Activated effector memory CD4-positive, alpha-beta T cell treated with Interleukin-2 at 50 U/mL for 16 hours (primary cell): ENCODE measurements around the gene PRPF38A.

Experiments
- DNase-seq: peaks from one replicate; pipeline ENCODE4 v3.0.0-alpha.2; 2020

PRPF38A gene

DNA sequence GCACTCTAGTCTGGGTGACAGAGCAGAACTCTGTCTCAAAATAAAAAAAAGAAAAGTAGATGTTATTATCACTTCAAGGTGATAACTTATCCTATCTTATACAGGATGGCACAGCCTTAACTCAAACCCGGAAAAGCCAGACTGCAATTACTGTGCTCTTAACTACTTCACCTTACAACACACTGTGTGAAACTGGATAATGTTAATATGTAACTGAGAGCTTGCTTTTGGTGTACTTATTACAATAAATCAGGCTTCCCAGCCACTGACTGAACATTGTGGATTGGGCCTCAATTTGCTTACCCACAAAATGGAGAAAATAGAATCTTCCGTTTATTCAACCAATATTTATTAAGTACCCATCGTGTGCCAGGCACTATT, 1.6 kb upstream of the PRPF38A start:
- DNase-seq, result no peak

DNA sequence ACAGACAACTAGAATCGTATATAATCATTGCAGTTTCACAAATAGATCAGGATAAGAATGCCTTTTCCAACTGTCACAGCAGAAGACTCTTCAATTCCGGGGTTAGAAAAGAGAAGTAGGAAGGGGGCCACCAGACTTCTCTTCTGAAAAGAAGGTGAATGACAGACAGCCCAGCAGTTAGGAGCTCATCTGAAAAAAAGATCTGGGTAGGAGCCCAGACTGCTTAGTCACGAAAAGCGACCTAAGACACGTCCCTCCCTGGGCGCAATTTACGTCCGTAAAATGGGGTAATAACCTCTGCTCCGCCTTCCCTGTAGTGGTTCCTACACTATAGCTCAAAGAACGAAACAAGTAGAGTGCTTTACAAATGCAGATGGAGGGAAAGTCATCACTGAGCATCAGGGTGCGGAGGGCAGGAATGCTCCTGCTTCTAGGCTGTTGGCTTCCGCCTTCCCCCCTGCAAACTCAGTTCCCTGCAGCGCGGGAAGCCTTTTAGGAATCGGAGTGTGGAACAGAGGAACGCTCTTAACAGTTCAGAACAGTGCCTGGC, 761 bp upstream of the PRPF38A start:
- DNase-seq, result peak; percentile 31

DNA sequence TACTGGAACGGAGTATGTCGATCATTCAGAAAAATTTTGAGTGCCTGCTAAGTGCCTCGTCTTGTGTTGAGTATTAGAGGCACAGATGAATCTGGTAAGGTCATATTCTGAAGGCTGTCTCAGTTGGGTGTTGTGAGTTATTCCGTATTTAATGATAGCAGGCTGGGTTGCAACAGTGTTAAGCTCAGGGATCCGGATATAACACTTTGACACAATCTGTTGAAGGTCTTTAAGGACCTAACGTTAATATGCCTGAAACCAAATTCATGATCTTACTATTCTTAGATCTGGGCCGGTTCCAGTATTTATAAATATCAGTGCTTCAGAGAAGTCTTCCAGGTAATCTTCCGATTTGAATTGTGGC, 555 bp downstream of the PRPF38A start:
- no peak for DNase-seq

DNA sequence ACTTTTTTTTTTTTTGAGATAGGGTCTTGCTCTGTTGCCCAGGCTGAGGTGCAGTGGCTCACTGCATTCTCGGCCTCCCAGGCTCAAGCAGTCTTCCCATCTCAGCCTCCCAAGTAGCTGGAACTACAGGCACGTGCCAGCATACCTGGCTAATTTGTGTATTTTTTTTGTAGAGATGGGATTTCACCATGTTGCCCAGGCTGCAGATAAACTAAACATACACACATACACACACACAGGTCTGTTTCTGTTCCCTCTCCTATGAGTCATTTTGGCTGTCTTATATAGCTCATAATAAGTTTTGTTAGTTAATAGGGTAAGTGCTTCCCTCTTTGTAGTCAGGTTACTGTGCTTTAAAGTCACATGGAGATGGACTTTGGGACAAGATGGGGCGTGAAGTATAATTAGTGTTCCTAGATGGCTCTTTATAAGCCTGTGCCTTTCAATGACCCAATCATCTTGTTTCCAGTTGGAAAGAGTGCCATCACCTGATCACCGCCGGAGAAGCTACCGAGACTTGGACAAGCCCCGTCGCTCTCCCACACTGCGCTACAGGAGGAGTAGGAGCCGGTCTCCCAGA, 9.1 kb downstream of the PRPF38A start:
- DNase-seq, result no peak

DNA sequence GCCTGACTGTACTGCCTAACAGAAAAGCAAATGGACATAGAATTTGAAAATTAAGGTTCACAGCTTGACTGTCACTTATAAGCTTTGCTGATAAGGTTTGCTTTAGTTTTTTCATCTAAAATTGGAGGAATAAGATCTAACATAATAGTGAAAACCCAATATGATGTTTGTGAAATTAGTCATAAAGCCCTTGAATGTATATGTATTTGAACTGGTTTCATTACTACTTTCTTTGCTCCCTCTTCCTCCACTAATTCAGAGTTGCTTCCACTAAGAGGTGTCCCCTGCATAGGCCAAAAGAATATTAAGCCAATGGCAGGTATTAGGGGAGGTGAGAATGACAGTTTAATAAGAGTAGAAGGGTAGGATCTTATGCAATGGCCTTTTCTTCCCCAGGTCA, 10.5 kb downstream of the PRPF38A start:
- DNase-seq, result no peak

DNA sequence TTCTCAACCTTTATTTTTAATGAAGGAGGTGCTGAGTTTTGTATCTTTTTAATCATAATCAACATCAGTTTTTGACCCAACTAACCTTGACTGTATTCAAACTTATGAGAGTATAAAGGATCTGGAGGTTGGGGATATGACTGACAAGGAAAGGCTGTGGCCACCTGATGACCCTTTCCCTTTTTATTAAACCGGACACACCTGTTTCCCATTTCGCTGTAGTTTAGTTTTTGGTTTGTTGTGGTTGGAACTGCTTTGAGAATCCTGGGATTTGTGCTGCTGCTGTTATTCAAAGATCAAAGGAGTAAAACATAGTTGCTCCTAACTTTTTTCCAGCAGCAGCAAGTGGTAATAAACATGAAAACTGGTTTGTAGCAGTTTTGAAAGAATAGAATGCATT, 12.4 kb downstream of the PRPF38A start:
- DNase-seq, result no peak

DNA sequence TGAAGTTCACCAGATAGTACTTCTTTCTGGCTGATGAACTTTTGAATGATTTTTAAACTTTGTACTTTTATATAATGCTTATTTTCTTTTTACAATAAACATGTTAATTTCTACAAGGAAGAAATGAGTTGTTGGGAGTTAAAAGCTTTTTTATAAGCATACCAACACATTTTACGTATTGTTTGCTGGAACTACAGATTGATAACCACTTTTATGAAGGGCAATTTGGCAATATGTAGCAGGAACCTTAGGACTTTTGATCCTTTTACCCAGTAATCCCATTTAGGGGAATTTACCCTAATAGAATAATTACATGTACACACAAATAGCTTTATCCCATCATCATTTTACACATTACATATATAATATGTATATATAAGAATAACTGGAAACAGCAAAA, 16.3 kb downstream of the PRPF38A start:
- no peak for DNase-seq

DNA sequence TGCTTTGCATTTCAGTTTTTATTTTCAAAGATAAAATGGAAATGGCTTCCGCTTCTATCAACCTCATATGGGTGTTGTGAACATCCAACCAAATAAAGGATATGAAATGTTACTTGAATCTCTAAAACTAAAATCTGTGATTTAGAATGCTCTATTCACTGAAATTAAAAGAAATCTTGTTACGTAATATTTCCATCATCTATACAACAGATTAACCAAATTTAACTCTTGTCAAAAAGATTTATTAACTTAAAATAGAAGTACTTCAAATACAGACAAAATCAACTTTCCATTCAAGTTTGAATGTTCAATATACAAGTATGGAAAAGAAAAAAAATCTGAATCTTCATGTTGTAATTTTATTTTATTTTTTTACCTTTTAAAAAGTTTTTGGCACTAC, 18.7 kb downstream of the PRPF38A start:
- DNase-seq, result no peak

DNA sequence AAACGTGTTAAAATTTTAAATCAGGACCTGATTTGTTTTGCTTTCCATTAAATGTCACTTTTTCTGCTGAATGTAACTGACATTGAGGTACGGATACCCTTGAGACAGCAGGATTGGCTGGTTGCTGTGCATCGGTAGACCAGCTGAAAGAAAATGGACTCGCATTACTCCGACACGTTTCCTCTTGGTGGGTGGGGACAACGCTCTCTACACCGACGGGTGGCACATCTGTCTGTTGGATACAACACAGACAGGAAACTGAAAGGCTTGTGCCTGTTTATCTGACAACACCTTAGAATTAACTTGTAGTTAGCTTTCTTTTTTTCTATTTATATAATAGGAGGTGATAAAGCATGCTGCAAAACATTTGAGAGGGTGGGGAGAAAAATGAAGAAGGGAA, 19.4 kb downstream of the PRPF38A start:
- peak; percentile 69 for DNase-seq

DNA sequence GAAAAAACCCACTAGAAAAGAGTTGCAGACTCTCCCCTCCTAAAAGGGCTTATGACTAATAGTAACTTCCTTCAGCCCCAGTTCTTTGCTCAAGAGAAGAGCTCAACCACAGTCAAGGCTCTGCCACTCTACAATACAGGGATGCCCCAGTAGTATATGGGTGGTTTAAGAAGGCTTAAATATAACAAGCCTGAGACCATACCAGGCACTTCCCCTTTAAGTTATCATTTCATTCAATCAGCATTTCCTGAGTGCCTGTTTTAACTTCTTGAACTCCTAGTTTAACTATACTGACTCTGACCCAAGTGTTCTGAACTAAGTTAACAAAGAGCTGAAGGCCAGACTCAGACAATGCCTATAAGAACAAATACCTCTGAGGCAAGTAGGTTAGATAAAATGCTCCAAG, 19.8 kb downstream of the PRPF38A start:
- peak; percentile 6 for DNase-seq

DNA sequence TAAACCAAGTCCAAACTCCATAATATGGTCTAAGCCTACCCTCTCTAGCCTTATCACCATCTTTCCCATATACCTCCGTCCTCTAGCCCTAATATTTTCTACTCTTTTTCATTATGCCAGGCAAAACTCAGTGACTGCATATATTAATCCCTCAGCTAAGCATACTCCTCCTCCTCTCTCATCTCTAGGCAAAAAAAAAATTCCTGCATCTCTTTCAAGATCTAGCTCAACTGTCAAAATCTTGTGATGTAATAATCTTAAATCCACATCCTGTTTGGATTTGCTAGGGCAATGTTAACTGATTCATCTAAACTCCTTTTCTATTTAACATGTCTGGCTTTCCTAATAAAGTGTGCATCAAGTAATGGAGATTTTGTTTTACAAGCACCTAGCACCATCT, 20.4 kb downstream of the PRPF38A start:
- DNase-seq, result no peak

DNA sequence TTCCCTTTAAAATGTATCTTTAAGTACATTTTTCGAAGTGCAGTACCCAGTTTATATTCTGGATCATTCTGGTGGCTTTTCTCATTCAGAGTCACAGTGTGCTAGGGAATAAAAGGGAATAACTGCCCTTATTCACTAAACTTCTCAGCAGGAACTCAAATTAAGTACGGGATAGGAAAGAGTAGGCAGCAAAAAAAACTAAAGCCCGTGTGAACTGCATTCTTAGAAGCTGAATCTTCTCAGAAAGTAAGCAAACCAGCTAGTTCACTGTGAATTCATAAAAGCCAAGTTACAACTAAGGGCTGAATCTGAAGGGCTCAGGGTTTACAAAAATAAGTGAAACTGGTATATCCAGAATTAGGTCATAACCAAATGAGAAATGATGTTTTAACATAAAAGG, 22.0 kb downstream of the PRPF38A start:
- no peak for DNase-seq

DNA sequence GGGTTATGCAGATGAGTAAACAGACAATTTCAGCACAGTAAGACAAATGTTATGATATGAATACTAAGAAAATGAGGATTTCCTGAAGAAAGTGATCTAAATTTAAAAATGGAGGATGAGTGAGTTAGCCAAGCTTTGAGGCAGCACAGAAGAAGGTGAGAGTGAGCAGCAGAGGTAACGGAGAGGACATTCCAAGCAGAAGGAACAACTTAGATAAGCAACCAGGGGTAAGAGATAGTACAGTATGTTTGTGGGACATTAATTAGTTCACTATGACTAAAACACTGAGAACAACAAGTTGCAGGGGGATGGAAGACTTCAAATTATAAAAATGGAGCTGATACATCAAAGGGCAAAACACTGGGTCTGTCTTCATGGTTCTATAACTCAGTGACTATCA, 22.8 kb downstream of the PRPF38A start:
- DNase-seq, result no peak

DNA sequence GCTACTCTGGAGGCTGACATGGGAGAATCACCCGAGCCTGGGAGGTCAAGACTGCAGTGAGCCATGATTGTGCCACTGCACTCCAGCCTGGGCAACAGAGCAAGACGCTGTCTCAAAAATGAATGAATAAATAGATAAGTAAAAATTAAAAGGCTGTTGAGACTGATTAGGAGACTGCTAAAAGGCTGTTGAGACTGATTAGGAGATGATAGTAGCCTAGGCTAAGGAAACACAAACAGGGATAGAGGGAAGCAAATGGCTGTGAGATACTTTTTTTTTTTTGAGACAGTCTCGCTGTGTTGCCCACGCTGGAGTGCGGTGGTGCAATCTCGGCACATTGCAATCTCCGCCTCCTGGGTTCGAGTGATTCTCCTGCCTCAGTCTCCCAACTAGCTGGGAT, 28.4 kb downstream of the PRPF38A start:
- DNase-seq, result no peak

DNA sequence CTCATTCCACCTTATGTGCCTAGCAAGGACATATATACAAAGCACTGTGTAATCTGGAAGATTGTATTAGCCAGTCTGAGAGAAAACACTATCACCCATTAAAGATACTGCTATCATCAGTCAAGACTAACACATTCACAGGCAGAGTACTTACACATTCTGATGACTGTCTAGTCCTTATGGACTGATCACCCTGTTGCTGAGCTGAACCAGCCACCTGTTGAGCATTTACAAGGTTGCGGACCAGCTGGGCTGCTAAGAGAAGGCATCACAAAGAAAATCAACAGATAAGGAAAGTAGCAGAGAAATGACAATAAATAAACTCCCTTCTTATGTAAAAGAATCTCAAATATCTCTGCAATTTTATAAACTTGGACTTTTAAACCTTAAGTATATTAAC, 30.8 kb downstream of the PRPF38A start:
- no peak for DNase-seq

DNA sequence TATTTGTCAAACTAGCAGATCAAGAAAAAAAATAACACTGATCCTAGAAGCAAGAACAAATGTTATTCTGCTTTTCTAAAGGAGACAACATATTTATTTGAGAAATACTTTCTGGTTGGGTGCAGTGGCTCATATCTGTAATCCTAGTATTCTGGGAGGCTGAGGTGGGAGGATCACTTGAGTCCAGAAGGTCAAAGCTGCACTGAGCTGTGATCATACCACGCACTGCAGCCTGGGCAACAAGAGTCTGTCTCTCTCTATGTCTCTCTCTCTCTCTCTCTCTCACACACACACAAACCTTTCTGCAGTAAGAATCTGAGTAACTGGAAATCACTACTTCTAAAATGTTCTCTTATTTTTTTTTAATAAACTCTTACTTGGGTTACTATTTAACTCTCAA, 31.2 kb downstream of the PRPF38A start:
- DNase-seq, result no peak

DNA sequence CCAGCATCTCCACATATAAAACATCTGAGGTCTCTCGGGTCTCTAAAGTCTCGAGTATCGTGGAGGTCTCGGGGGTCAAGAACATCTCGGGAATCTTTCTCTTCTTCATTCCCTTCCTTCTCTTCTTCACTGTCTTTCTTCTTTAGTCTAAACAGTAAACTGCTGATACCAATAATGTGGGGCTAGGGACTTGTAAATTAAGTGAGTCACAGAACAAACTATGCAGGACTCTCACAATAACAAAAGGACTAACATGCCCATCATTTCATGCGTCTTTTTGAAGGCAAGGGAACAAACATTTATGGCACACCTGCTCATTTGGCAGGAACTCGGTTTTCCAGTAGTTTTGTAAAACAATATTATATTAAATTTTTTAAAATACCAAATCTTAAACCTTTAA, 32.4 kb downstream of the PRPF38A start:
- DNase-seq, result no peak

DNA sequence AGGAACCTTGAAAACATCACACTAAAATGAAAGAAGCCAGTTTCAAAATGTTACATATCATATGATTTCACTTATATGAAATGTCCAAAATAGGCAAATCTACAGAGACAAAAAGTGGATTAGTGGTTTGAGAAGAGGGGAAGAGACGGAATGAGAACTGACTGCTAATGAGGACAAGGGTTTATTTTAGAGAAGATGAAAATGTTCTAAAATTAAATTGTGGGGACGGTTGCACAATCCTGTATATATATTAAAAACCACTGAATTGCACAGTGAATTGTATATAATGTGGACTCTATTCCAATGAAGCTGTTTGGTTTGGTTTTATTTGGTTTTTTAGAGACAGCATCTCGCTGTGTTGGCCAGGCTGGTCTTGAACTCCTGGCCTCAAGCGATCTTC, 35.6 kb downstream of the PRPF38A start:
- no peak for DNase-seq

DNA sequence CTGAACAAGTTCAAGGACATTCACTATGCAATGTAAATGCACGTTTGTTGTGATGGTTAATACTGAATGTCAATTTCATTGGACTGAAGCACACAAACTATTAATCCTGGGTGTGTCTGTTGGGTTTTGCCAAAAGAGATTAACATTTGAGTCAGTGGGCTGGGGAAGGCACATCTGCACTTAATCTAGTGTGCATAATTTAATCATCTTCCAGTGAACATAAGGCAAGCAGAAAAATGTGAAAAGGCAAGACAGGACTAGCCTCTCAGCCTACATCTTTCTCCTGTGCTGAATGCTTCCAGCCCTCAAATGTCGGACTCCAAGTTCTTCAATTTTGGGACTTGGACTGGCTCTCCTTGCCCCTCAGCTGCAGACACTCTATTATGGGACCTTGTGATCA, 40.1 kb downstream of the PRPF38A start:
- DNase-seq, result no peak

DNA sequence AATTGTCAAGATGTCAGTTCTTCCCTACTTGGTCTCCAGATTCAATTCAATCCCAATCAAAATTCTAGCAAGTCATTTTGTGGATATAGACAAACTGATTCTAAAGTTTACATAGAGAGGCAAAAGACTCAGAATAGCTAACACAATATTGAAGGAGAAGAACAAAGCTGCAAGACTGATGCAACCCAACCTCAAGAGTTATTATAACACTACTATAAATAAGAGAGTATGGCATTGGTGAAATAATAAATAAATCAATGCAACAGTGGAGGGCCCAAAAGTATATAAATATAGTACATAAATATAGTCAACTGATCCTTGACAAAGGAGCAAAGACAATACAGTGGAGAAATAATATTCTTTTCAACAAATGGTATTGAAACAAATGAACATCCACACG, 49.7 kb downstream of the PRPF38A start:
- DNase-seq, result no peak

DNA sequence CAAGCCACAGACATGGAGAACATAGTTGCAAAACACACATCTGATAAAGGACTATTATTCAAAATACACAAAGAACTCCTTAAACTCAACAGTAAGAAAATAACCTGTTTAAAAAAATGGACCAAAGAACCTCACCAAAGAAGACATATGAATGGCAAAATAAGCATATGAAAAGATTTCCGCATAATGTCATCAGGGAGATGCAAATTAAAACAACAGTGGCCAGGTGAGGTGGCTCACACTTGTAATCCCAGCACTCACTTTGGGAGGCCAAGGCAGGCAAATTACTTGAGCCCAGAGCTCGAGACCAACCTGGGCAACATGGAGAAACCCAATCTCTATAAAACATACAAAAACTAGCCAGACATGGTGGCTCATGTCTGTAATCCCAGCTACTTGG, 50.4 kb downstream of the PRPF38A start:
- DNase-seq, result no peak

DNA sequence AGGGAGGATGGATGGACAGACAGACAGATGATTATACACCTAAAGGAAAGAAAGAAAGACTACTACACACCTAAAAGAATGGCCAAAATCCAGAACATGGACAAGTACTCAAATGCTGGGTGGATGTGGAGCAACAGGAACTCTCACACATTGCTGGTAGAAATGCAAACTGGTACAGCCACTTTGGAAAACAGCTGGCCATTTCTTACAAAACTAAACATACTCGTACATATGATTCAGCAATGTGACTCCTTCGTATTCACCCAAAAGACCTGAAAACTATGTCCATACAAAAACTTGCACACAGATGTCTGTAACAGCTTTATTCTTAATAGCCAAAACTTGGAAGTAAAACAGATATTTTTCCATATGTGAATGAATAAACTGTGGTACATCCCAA, 51.3 kb downstream of the PRPF38A start:
- DNase-seq, result no peak

DNA sequence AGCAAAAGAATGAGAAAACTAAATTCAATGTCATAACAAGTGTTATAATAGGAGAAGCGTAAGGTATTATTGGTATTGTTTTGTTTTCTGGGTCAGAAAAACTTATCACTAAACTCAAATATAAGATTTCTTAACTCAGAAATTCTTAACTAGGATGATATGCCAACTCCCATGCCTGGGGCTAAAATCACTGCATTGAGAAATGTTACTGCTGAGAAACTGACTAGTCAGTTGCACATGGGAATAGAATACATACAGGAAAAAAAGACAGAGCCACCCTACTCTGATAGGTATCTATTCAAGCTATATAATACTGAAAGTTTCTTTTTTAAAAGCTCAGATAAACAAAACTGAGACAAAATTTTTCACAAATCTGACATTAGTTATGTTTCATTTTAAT, 56.3 kb downstream of the PRPF38A start:
- DNase-seq, result no peak

DNA sequence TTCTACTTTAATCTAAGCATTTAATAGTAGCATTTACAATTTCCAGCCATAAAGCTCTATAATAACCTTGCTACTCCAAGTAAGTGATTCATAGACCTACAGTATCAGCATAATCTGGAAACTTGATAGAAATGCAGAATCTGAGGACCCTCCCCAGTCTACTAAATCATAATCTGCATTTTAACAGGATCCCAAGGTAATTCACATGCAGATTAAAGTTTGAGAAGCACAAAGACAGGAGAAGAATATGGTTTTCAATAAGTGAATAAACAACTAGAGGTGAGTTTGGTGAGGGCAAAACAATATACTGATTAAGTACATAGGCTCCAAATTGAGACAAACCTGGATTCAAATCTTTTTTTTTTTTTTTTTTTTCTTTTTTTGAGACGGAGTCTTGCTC, 57.4 kb downstream of the PRPF38A start:
- DNase-seq, result no peak

DNA sequence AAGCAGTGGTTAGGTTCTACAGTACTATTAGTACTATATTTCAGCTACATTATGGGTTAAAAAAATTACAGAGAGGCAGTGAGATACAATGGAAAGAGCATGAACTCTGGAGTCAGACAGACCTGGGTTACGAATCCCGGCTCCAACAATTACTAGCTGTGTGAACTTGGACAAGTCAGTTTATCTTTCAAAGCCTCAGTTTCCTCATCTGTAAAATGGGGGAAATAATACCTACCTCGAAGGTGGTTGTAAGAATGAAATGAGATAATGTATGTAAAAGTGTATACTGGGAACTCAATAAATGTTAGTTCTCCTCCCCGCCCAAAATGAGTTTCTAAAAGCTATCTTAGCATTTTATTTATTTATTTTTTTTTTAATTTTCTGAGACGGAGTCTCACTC, 59.5 kb downstream of the PRPF38A start:
- DNase-seq, result no peak

DNA sequence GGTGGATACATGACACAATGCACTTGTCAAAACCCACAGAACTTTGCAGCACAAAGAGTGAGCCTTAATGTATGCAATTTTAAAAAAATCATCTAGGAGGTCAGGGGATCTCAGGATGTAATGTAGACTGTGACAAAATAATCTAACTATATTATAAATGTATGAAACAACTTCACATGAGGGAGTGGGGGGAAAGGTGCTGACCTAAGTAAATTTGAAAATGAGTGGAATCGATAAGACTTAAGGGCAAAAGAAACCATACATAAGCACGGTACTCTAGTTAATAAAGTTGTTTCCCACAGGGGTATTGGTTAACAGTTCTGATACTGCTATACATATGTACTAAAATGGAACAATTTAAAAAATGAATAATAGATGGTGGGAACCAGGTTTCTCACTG, 64.7 kb downstream of the PRPF38A start:
- no peak for DNase-seq
